DND-41 (cell line): ENCODE data around the gene DENND1A.

Experiments used
- ATAC-seq: fragments of 200-7000 bp; cut with Tn5 transposase; 3 replicates; pipeline ENCODE4 v1.9.1; 2021; ENCODE audit warnings: low read depth; ENCODE audit not compliant: insufficient read depth
- DNase-seq: peaks from one replicate; pipeline ENCODE4 v3.0.0-alpha.2; 2020
- H2AFZ ChIP-seq: 2 replicates; pipeline ENCODE4 v1.6.0; 2012; ENCODE audit warnings: low read depth, low read length
- H3K27ac ChIP-seq: 2 replicates; pipeline ENCODE4 v1.5.1; 2012; ENCODE audit warnings: low read length, inconsistent platforms
- H3K27me3 ChIP-seq: fragments of 200-600 bp; sonication (generic); 2 replicates; pipeline ENCODE4 v1.6.0; 2012; ENCODE audit warnings: low read length, mild to moderate bottlenecking, inconsistent platforms; ENCODE audit not compliant: insufficient read depth, poor library complexity
- H3K36me3 ChIP-seq: 2 replicates; pipeline ENCODE4 v1.5.1; 2012; ENCODE audit warnings: low read length, inconsistent platforms; ENCODE audit not compliant: insufficient read depth
- H3K4me1 ChIP-seq: 2 replicates; pipeline ENCODE4 v1.5.1; 2012; ENCODE audit warnings: mild to moderate bottlenecking, low read length; ENCODE audit not compliant: insufficient read depth
- H3K4me2 ChIP-seq: 2 replicates; pipeline ENCODE4 v1.6.0; 2012; ENCODE audit warnings: mild to moderate bottlenecking, moderate library complexity, low read length, inconsistent platforms; ENCODE audit not compliant: insufficient read depth
- H3K4me3 ChIP-seq, 2 experiments: fragments of 200-600 bp in 1 of 2; shearing (Covaris generic) in 1 of 2; 2 replicates each; pipeline ENCODE4 v1.5.1; 2012 to 2016; ENCODE audit warnings: inconsistent platforms in 2 of 2, low read length in 2 of 2, mild to moderate bottlenecking in 2 of 2, low read depth in 1 of 2, moderate library complexity in 1 of 2
- H3K79me2 ChIP-seq: 2 replicates; pipeline ENCODE4 v1.6.0; 2012; ENCODE audit warnings: low read length, inconsistent platforms; ENCODE audit not compliant: insufficient read depth
- H3K9ac ChIP-seq: 2 replicates; pipeline ENCODE4 v1.6.0; 2012; ENCODE audit warnings: low read depth, mild to moderate bottlenecking, inconsistent platforms, low read length, moderate library complexity
- H3K9me3 ChIP-seq: 2 replicates; pipeline ENCODE4 v1.5.1; 2012; ENCODE audit warnings: low read length, moderate library complexity, mild to moderate bottlenecking, inconsistent platforms; ENCODE audit not compliant: insufficient read depth, severe bottlenecking
- H4K20me1 ChIP-seq: 2 replicates; pipeline ENCODE4 v1.6.0; 2012; ENCODE audit warnings: low read length; ENCODE audit not compliant: insufficient read depth
- CTCF ChIP-seq: IDR thresholded peaks from 2 replicates; pipeline ENCODE4 v1.5.1; 2012; ENCODE audit warnings: borderline replicate concordance, low read length, moderate library complexity, mild to moderate bottlenecking; ENCODE audit not compliant: poor library complexity, severe bottlenecking; ENCODE audit errors: extremely low read depth
- EZH2 ChIP-seq: IDR thresholded peaks from 3 replicates; pipeline ENCODE4 v1.6.1; 2012; ENCODE audit warnings: borderline replicate concordance, low read depth, mild to moderate bottlenecking, moderate library complexity, low read length, inconsistent platforms; ENCODE audit not compliant: severe bottlenecking

DENND1A gene

DNA sequence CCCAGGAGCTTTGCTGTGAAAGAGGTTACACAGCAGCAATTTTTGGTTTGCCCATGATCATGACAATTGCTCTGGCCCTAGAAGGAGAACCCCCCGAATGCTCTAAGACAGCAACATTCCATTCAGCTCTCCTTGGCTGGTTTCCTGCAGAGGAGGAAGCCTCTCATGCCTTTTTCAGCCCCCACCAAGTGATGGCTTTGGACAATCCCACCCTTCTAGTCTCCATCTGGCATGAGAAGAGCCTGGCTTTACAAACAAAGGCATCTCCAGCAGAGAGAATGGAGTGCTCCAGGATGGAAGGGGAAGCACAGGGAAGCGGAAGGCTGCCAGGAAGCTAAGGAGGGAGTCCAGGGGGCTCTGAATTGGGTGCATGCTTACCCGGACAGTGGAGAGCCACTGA lies 475.6 kb downstream of the DENND1A start:
- no peaks in the 10 kb centered on the region for H3K79me2 ChIP-seq
- no peaks in the 10 kb centered on the region for H4K20me1 ChIP-seq
- DNase-seq (no peak), ATAC-seq (no peak)
- H3K27me3 ChIP-seq = no peaks in the 10 kb centered on the region
- H3K4me1 ChIP-seq = no peaks in the 10 kb centered on the region
- H3K4me2 ChIP-seq = no peak overlapping the region
- no peak overlapping the region for H3K27ac ChIP-seq
- no peak for TF ChIP-seq CTCF
- TF ChIP-seq EZH2 = no peak
- H3K4me3 ChIP-seq = no peak overlapping the region
- H2AFZ ChIP-seq = no peak overlapping the region
- no peaks in the 10 kb centered on the region for H3K9me3 ChIP-seq
- H3K9ac ChIP-seq = no peak overlapping the region
- no peaks in the 10 kb centered on the region for H3K36me3 ChIP-seq

- ATAC-seq = no peak
These were observed 476.1 kb downstream of the DENND1A start for GRCh38 chr9:123453831-123454321.

GRCh38 chr9:123453076-123453667 lies 476.8 kb downstream of the DENND1A start:
- no peaks in the 10 kb centered on the region for H3K36me3 ChIP-seq
- H3K4me2 ChIP-seq = no peak overlapping the region
- H3K79me2 ChIP-seq = no peaks in the 10 kb centered on the region
- H2AFZ ChIP-seq = no peak overlapping the region
- H3K4me1 ChIP-seq = no peaks in the 10 kb centered on the region
- TF ChIP-seq EZH2 = no peak
- no peak for TF ChIP-seq CTCF
- no peak overlapping the region for H3K9ac ChIP-seq
- no peak for ATAC-seq
- no peaks in the 10 kb centered on the region for H4K20me1 ChIP-seq
- H3K4me3 ChIP-seq = no peak overlapping the region
- H3K27ac ChIP-seq = no peak overlapping the region
- no peaks in the 10 kb centered on the region for H3K27me3 ChIP-seq
- H3K9me3 ChIP-seq = no peaks in the 10 kb centered on the region
- no peak for DNase-seq

More at GRCh38 chr9:123453831-123454321, 476.1 kb downstream of the DENND1A start:
- no peak overlapping the region for H2AFZ ChIP-seq
- no peak overlapping the region for H3K4me3 ChIP-seq
- H3K27me3 ChIP-seq = no peaks in the 10 kb centered on the region
- no peak overlapping the region for H3K9ac ChIP-seq
- H3K79me2 ChIP-seq = no peaks in the 10 kb centered on the region
- no peak for DNase-seq
- no peaks in the 10 kb centered on the region for H4K20me1 ChIP-seq
- H3K4me2 ChIP-seq = no peak overlapping the region
- H3K27ac ChIP-seq = no peak overlapping the region
- no peaks in the 10 kb centered on the region for H3K9me3 ChIP-seq
- H3K36me3 ChIP-seq = no peaks in the 10 kb centered on the region
- no peak for TF ChIP-seq CTCF
- TF ChIP-seq EZH2 = no peak
- H3K4me1 ChIP-seq = no peaks in the 10 kb centered on the region
